Measurements from ENCODE around the gene TRAPPC12.
"Not testable (repeated sequence)": the region's sequence is repeated elsewhere in the genome, so short reads cannot be mapped to it uniquely, and the experiment has no call there.

TRAPPC12 gene

DNA sequence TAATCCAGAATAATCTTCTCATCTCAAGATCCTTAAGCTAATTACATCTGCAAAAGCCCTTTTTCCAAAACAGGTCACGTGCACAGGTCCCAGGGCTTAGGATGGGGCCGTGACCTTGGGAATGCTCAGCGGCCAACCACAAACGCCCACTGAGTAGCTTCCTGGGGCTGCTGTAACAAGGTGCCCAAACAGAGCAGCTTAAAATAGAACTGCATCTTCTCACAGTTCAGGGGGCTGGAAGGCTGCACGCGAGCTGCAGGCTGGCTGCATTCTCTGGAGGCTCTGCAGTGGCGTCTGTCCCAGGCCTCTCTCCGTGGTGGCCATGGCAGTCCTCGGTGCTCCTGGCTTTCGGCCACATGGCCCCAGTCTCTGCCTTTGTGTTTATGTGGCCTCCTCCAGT, 107.9 kb downstream of the TRAPPC12 start:
- DNase-seq (ENCODE audit: low spot score): no peak

DNA sequence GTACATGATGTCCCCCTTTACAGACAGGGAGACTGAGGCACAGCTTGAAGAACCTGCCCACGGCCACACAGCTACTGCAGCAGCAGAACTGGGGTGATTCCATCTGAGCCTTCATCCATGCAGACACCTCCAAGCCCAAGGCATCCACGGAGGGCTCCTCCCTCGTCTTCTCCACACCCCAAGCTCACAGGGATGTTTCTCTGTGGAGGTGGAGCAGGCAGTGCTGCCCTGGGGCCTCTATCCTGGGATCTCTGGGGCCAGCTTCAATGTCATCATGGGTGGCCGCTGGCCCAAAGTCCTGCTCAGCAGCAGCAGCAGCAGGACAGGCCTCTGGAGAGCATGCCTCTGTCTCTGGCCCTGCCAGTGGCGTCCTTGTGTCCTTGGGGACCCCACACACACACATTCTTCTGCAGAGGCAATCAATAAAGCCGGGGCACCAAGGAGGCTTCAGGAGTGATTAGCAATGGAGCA, 108.6 kb downstream of the TRAPPC12 start:
- DNase-seq (ENCODE audit: low spot score): no peak

DNA sequence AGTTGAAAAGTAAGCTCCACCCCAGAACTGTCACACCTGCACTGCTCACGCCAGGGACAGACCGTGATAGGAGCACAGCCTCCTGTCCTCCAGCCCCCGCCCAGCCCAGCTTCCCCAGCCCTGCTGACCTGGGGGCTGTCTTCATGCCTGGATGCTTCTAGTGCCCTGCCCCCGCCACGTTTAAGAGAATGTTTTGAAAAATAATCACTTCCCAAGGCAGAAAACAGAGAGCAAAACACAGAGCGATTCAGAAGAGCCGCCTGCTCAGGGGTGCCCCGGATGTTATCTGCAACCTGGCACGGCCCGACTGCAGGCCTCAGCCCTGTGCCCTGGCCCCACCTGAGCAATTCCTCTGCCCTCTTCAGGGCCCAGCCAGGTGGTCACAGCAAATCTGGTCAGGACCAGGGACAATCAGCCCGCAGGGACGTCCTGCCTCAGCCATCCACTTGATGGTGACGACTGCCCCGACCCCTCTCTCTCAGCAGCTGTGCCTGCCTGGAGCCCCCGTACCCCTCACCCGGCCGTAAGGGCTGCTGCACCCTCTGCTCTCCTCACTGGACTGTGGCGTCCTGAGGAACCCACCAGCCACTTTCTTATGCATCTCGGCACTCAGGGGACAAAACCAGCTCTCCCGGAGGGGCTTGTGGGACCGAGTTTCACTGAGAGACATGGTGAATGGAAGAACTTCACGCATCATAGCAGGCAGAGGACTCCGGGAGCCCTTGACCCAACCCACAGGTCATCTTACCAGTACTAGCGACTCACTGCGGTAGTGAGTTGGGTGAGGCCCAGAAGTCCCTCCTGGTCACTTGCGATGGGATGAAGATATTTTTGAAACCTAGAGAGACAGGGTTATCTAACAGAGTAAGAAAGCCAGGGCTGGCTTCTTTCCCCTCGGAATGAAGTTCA, 109.6 kb downstream of the TRAPPC12 start:
- peak; percentile 48 for DNase-seq (ENCODE audit: low spot score)

DNA sequence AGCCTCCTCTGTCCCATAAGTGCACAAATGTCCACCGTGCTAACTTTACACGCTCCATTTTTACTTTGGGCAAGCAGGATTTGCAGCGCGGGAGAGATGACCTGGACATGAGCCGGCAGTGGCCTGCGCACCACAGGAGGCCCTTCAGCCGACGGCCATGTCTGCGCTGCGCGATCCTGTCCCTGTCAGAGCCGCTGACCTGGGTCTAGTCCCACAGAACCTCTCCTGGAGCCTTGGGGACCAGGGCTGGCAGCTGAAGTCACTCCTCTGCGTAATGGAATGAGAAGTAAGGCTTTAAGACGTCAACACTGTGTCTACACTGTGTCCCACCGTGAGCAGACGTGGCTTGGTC, 110.2 kb downstream of the TRAPPC12 start:
- DNase-seq (ENCODE audit: low spot score): no peak

DNA sequence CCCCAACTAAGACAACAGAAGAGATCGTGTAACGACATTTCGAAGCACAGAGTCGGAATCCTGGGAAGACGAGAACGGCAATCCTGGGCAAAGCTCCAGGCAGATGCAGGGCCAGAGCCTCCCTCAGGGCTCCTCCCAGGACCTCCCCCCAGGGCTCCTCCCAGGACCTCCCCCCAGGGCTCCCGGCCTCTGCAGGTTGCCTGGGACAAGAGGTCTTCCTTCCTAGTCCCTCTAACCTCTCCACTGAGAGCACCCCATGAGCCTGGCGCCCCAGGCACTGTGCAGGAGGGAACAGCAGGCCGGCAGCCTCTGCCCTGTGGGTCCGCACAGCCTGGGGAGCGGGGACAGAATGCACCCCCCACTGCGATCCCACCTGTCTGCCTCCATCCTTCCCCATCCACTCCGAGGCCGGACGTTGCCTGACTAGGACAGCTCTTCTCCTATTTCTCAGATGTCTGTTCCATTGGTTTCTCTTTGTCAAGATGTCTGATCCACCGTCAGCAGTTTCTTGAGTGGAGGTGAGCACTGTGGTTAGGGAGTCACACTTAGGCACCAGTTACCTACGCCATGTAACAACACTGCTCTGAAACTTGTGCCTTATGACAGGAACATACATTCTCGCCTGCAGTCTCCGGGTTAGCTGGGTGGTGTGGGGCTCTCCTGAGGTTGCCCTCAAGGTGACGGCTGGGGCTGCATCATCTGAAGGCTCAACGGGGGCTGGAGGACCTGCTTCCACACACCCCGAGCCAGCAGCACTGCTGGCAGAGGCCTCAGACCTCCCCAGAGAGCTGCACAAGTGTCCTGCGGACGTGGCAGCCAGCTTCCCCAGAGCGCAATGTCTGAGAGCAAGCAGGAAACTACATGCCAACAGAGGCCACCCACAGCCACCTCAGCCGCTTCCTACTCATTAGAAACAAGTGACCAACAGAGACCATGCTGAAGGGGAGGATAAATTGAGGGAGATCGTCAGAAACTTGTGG, 111.0 kb downstream of the TRAPPC12 start:
- DNase-seq (ENCODE audit: low spot score): no peak

DNA sequence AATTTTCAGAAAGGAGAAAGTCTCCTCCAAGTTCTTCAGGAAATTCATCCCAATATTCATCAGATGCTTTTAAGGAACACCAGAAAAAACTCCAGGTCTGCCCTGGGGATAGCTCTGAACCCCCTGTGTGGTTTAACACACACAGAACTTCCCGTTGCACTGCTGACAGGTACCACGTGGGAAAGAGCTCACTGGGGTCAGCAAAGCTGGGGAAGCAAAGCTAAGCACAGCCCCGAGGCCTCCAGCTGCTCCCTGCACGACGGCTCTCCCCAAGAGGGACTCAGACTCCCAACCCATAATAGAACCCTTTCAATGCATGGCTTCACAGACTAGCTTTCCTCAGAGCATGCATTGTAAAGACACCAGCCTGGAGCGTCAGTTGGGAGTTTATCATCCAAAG, 111.8 kb downstream of the TRAPPC12 start:
- DNase-seq (ENCODE audit: low spot score): no peak

DNA sequence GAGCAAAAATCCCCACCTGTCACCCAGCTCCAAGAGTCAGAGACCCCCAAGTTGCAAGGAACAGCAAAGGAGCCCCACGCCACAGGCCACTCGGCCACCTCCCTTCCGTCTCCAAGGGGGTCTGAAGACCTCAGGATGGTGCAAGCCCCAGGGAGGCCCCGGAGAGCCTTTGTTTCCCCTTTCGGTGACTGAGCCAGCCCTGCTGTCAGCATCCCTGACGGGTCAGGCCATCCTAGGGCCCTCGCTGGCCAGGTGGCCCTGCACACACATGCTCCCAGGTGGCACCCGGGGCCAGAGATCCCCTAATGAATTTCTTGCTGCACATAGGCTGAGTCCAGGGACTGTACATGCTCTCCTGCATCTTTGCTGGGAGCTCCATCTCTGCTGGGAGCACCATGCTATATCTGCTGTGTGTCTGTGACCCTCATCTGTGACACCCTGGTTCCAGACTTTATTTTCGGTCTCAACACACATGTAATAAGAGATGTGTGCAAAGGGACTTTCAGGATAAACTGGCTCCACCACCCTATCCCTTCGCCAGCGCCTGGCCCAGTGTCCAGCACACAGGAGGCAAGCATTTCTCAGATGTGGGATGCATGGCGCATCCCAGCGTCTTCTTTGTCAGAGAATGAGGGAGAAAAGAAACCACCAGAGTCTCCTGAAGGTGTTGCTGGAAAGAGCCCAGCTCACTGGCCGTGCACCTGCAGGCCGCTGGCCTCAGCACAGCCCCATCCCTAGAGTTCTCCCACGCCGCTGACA, 112.4 kb downstream of the TRAPPC12 start:
- DNase-seq (ENCODE audit: low spot score): no peak

DNA sequence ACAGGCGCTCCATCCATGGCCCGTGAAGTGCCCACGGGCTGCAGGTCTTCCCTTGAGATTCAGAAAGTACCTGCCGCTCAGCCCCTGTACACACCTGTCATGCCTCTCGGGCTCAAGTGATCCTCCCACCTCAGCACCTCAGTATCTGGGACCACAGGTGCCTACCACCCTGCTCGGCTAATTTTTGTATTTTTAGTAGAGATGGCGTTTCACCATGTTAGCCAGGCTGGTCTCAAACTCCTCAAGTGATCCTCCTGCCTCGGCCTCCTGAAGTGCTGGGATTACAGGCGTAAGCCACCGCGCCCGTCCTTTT, 112.9 kb downstream of the TRAPPC12 start:
- DNase-seq (ENCODE audit: low spot score): not testable (repeated sequence)

DNA sequence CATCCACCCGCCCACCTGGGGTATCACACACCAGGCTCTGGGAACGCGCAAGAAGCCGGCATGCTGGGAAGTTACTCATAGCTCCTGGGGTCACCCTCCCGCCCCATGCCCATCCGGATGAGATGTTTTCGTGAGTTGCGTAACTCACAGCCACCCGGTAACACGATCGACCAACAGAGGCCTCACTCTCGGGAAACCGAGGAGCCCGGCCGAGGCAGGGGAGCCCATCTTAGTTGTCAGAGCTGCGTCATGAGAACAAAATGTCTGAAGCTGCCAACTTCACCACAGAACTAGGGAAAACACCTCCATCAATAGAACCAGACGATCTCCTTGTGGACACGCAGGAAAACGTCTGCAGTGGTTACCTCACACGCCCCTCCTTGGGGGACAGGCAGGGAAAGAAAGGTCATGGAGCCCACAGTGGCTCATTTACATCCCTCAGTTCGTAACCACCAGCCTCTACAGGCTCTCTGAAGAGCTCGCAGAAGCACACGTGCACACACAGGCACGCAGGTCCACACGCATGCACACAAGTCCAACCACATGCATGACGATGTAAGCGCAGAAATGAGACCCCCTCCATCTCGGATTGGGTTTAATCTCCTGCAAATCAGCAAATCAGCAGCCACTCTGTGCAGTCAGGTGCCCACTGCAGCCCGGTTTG, 113.6 kb downstream of the TRAPPC12 start:
- DNase-seq (ENCODE audit: low spot score): peak; percentile 5

DNA sequence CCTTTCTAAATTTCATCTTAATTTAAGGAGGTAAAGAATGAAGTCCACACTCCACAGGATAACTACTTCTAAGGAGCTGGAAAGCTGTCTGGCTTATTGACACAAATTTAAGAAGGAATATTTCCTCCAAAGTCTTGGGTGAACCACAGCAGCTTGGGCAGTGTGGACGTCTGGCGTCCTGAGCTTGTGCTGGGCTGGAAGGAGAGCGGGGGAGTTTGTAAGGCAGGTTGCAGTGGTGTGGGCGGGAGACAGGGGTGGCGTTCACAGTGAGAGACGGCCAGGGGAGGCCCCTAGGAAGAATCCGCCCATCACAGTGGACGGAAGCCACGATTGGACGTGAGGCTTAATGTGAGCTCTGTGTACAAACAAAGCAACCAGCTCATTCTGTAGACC, 114.1 kb downstream of the TRAPPC12 start:
- peak; percentile 43 for DNase-seq (ENCODE audit: low spot score)

DNA sequence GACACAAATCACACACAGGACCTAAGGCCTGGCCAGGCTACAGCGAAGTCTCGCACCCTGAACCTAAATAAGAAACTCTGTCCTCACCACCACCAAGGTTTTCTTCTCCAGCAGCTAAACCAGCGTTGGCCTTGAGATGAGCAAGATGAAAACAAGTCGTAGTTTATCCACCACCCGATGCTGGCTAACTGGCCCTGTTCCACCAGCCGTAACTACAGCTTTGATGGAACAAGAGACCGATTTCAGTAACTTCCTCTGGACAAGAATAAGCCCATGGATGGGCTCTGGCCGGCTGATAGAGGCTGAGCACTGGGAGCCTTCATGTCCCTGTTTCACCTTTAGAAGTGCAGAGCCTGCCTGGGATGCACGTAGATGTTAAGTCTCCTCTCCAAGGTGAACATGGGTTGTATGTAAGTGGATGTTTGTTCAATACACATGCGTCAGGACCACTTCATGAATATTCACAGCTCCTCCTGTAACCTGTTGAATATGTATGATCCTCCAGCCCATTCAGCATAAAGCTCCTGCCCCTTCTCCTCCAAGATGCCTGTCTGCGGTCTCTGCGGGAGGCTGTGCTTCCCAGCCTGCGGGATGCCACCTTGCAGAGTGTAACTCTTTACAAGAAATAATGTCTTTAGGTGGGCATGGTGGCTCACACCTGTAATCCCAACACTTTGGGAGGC, 115.6 kb downstream of the TRAPPC12 start:
- DNase-seq (ENCODE audit: low spot score): no peak

DNA sequence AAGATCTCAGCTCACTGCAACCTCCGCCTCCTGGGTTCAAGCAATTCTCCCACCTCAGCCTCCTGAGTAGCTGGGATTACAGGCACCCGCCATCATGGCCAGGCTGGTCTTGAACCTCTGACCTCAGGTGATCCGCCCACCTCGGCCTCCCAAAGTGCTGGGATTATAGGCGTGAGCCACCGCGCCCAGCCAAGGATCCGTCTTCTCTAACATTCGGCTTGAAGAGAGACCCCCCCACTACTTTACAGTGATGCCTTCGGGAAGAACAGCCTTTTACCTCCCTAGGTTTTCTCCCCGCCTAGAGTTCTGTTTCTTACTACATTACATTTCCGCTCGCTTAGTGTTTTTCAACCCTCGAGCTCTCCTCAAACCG, 117.2 kb downstream of the TRAPPC12 start:
- not testable (repeated sequence) for DNase-seq (ENCODE audit: low spot score)

DNA sequence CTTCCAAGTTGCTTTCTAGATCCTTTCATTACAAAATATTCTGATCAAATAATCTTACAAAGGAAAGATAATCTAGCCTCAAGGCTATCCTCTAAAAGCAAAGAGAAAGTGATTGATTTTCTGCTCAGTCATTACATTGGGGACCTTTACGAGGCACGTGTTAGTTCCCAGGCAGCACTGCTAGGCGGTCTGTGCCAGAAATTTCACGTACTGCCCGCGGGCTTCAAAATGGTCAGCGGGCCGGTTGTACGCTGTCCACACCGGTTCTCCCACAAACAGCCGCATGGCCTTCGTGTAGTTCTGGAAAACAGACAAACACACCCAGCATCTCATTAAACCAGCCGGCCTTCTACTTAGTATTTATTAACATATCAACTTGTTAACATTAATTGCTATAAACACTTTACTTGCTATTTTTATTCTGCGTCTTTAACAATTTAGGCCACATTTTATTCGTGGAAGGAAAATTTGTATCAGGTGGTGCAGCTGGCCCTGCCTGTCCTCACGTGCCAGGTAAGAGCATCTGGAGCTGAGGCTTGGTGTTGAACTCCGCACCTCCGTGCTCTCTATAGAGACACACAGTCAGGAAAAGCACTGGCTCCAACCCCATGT, 119.4 kb downstream of the TRAPPC12 start:
- DNase-seq (ENCODE audit: low spot score): no peak

DNA sequence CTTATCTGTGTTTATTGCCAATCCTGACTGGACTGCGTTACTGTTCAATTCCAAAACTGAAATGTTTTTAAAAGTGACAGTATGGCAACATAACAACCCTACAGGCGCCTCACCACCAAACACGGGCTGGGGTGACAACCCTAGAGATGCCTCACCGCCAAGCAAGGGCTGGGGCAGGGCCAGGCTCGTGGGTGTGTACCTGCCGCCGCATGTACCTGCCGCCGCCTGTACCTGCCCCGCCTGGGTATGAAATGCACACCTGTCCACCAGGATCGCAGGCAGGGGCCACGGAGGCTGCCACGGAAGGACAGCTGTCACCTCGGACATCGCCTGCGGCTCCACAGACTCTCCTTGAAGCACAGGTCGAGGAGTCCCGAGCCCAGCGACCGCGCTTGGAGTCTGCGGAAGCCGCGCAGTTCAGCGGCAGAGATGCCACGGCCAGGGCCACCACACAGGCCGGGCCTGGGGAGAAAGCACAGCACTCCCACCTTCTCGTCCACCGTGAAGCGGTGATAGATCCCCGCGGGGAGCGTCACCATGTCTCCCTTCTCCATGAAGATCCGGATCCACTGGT, 120.9 kb downstream of the TRAPPC12 start:
- no peak for DNase-seq (ENCODE audit: low spot score)

DNA sequence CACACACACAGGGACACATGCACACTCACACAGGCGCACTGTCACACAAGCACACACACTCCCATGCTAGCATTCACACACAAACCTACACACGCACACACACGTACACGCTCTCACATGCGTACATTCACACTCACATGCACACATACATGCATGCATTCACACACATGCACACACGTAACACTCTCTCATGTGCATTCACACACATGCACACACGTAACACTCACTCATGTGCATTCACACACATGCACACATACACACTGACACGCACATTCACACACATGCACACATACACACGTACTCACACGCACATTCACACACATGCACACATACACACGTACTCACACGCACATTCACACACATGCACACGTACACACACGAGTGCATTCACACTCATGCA, 123.6 kb downstream of the TRAPPC12 start:
- DNase-seq (ENCODE audit: low spot score): no peak

DNA sequence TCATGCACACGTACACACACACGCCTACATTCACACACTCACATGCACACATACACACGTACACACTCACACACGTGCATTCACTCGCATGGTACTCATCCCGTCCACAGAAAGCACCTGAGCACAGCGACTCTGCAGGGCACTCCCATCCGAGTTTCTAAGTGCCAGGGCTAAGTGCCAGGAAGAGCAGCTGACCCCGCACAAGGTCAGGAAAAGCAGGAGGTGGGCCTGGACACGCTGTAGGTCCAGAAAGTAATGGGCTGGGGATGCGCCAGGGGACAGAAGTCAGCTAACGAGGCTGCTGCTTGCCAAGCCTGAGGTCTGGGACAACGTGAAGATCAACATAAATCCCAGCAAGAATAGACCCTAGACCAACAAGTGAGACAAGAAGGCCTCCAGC, 124.0 kb downstream of the TRAPPC12 start:
- DNase-seq (ENCODE audit: low spot score): no peak

DNA sequence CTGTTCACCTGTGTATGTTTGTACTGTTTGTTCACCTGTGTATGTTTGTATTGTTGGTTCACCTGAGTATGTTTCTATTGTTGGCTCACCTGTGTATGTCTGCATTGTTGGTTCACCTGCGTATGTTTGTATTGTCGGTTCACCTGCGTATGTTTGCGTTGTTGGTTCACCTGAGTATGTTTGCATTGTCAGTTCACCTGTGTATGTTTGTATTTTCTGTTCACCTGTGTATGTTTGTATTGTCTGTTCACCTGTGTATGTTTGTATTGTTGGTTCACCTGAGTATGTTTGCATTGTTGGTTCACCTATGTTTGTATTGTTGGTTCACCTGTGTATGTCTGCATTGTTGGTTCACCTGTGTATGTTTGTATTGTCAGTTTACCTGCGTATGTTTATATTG, 125.2 kb downstream of the TRAPPC12 start:
- no peak for DNase-seq (ENCODE audit: low spot score)

DNA sequence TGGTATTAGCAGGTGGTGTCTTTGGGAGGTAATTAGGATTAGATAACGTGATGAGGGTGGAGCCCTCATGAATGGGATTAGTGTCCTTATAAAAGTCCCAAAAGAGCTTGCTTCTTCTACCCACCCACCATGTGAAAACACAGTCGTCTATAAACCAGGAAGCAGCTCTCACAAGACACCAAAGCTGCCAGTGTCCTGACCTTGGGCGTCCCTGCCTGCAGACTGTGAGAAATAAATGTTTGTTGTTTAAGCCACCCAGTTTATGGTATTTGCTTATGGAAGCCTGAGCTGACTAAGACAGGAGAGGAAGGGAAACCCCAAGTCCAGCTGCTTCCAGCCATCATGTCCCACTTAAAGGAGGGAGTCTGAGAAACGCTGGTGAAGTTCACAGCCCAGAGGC, 126.3 kb downstream of the TRAPPC12 start:
- DNase-seq (ENCODE audit: low spot score): no peak

DNA sequence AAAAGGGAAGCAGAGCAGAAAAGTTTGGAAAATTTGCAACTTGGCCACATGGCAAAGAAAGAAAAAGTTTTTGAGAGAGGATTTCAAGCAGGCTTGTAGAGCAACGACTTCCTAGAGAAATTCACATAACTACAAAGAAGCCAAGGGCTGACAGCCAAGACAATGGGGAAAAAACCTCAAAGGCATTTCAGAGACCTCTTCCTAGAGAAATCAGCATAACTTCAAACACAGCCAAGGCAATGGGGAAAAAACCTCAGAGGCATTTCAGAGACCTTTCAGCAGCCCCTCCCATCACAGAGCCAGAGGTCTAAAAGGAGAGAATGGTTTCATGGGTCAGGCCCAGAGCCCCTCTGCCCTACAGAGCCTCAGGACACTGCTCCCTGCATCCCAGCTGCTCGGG, 132.6 kb downstream of the TRAPPC12 start:
- no peak for DNase-seq (ENCODE audit: low spot score)

DNA sequence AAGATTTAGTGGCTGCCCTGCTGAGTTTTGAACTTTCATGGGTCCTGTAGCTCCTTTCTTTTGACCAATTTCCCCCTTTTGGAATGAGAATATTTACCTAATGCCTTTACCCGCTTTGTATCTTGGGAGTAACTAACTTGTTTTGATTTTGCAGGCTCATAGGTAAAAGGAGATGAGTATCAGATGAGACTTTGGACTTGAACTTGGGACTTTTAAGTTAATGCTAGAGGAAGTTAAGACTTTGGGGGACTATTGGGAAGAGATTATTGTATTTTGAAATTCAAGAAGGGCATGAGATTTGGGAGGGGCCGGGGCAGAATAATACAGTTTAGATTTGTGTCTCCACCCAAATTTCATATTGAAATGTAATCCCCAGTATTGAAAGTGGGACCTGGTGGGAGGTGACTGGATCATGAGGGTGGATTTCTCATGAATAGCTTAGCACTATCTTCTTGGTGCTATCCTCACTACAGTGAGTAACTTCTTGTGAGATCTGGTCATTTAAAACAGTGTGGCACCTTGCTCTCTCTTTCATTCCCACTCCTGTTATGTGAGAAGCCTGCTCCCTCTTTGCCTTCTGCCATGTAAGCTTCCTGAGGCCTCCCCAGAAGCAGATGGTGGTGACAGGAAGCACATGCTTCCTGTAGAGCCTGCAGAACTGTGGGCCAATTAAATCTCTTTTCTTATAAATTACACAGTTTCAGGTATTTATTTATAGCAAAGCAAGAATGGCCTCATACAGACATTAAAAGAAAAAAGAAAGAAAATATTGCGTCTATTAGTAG, 133.7 kb downstream of the TRAPPC12 start:
- DNase-seq (ENCODE audit: low spot score): no peak

Data from kidney tubule cell (primary cell).